Progenitor cell of endocrine pancreas (in vitro differentiated cells): ENCODE results near the gene RAB44. TPM values are rescaled to one million over a fixed set of nuclear protein-coding genes. Genes with fewer than 3 reads are reported as not detected.
"Not testable (repeated sequence)": the region's sequence is repeated elsewhere in the genome, so short reads cannot be mapped to it uniquely, and the experiment has no call there.

ENCODE experiments used
- DNase-seq: peaks from one replicate; pipeline ENCODE4 v3.0.0; 2021; ENCODE audit warnings: low spot score; ENCODE audit not compliant: unreplicated experiment
- H3K27ac Mint-ChIP-seq: 2 replicates; pipeline ENCODE4 v1.8.0; 2021; ENCODE audit warnings: mild to moderate bottlenecking, moderate library complexity, mixed read lengths
- H3K27me3 Mint-ChIP-seq: 2 replicates; pipeline ENCODE4 v1.8.0; 2021; ENCODE audit warnings: mixed read lengths
- H3K36me3 Mint-ChIP-seq: 2 replicates; pipeline ENCODE4 v1.8.0; 2022; ENCODE audit warnings: mixed read lengths; ENCODE audit not compliant: insufficient read depth
- H3K4me1 Mint-ChIP-seq: 2 replicates; pipeline ENCODE4 v1.8.0; 2021; ENCODE audit warnings: low read depth, mixed read lengths
- H3K4me3 Mint-ChIP-seq: 2 replicates; pipeline ENCODE4 v1.8.0; 2021; ENCODE audit warnings: low read depth, mild to moderate bottlenecking, moderate library complexity, mixed read lengths
- H3K9me3 Mint-ChIP-seq: 2 replicates; pipeline ENCODE4 v1.8.0; 2021; ENCODE audit warnings: low read depth, mixed read lengths
- total RNA-seq: library from RNA; stranded (reverse); gene quantifications from 2 replicates; pipeline ENCODE4 v1.2.1, GENCODE V29; 2021
- TF ChIP-seq, protein P1 (sequence below): fragments of 200-600 bp; sonication (generic); IDR thresholded peaks from one replicate; pipeline ENCODE4 v1.5.0; 2021; ENCODE audit warnings: antibody characterized with exemption, mild to moderate bottlenecking; ENCODE audit not compliant: unreplicated experiment

Gene RAB44
- total RNA-seq, 1 donor from 2014 or later = not detected

DNA sequence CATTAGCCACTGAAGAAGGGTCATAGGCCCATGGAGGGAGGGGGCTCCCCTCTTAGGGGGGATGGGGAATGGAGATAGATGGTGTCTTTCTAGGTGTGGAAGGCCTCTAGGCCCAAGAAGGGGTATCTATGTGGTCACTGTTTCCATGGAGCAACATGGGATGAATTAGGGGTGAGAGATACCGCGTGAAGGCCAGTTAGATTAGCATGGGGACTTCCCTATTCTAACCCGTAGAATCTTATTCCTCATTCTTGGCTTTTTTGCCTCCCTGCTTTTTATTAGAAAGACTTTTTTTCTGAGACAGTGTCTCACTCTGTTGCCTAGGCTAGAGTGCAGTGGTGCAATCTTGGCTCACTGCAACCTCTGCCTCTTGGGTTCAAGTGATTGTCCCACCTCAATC is 3.2 kb downstream of the RAB44 start:
- H3K36me3 Mint-ChIP-seq = no peaks in the 10 kb centered on the region

DNA sequence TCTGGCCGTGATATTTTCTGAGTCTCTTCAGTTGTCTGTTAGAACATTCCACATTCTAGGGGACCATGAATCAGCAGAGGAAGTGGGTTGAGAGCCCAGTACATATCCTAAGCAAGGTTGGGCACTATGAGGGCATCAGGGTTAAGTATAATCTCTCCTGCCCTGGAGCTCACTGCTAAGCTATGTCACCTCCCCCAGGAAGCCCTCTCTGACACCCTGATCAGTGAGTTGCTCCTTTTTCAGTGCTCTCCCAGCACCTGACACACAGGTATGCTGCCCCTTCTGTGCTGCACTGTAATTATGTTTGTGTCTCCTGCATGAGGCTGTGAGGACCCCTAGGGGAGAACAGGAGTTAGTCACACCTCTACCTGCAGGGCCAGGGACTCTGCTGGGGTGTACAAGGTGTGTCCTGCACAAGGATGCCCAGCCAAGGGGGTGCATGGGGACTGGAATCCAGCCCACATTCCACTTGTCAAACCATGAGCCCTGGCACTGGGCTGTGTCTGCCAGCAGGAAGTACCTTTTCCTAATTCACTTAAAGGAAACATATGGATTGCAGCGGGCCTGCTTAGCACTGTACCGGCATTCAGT is 3.9 kb downstream of the RAB44 start:
- no peaks in the 10 kb centered on the region for H3K4me1 Mint-ChIP-seq
- H3K27me3 Mint-ChIP-seq = peaks cover 33% of the 10 kb centered on the region
- H3K36me3 Mint-ChIP-seq = no peaks in the 10 kb centered on the region
- no peak overlapping the region for H3K4me3 Mint-ChIP-seq
- H3K27ac Mint-ChIP-seq = no peak overlapping the region
- DNase-seq = no peak
- H3K9me3 Mint-ChIP-seq = peaks cover 3% of the 10 kb centered on the region
- TF ChIP-seq, protein P1, sequence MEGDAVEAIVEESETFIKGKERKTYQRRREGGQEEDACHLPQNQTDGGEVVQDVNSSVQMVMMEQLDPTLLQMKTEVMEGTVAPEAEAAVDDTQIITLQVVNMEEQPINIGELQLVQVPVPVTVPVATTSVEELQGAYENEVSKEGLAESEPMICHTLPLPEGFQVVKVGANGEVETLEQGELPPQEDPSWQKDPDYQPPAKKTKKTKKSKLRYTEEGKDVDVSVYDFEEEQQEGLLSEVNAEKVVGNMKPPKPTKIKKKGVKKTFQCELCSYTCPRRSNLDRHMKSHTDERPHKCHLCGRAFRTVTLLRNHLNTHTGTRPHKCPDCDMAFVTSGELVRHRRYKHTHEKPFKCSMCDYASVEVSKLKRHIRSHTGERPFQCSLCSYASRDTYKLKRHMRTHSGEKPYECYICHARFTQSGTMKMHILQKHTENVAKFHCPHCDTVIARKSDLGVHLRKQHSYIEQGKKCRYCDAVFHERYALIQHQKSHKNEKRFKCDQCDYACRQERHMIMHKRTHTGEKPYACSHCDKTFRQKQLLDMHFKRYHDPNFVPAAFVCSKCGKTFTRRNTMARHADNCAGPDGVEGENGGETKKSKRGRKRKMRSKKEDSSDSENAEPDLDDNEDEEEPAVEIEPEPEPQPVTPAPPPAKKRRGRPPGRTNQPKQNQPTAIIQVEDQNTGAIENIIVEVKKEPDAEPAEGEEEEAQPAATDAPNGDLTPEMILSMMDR = peak; percentile 53

More for the DNA sequence above, 3.2 kb downstream of the RAB44 start:
- H3K4me3 Mint-ChIP-seq = no peak overlapping the region
- no peaks in the 10 kb centered on the region for H3K4me1 Mint-ChIP-seq
- TF ChIP-seq, protein P1 = no peak
- H3K27ac Mint-ChIP-seq = no peak overlapping the region
- DNase-seq = no peak
- peaks cover 3% of the 10 kb centered on the region for H3K9me3 Mint-ChIP-seq
- H3K27me3 Mint-ChIP-seq = peaks cover 33% of the 10 kb centered on the region

DNA sequence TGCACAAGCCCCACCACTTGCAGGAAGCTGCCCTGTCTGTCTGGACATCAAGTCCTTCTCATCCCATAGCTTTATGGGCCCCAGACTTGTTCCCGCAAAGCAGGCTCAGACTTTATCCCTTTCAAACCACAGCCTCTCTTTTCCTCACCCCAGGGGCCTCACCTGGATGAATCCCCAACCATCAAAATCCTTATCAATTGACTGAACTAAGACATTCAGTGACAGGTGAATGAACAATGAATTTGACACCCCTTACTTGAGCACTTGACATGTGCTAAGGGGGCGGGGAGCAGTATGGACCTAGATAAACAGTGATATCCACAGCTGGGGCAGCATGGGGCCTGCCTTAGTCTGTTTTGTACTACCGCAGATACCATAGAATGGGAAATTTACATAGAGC is 5.0 kb downstream of the RAB44 start:
- no peaks in the 10 kb centered on the region for H3K36me3 Mint-ChIP-seq
- no peak overlapping the region for H3K27ac Mint-ChIP-seq

DNA sequence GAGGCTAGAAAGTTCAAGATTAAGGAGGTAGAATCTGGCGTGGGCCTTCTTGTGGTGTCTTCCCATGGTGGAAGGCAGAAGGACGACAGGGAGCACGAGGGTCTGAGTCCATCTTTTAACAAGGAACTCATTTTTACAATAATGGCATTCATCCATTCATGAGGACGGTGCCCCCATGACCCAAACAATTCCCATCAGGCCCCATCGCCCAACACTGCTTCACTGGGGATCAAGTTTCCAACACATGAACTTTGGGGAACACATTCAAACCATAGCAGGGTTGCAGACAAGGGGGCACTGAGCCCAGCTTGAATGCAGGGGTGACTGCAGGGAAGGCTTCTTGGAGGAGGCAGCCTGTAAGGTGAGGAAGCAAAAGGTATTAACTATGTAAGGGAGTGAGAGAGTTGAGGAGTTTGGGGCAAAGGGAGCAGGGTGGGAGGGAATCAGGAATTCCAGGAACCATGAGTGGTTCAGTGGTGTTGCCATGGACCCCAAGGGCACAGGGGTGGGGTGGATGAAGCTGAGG is 5.5 kb downstream of the RAB44 start:
- DNase-seq = no peak
- Mint-ChIP-seq H3K36me3 (no peaks in the 10 kb centered on the region), H3K4me1 (no peaks in the 10 kb centered on the region), H3K4me3 (no peak overlapping the region), H3K27ac (peak overlapping the region; percentile 71), H3K27me3 (peaks cover 26% of the 10 kb centered on the region), H3K9me3 (no peaks in the 10 kb centered on the region)
- TF ChIP-seq, protein P1 = no peak

More for the DNA sequence above, 5.0 kb downstream of the RAB44 start:
- Mint-ChIP-seq H3K4me3 (no peak overlapping the region), H3K9me3 (no peaks in the 10 kb centered on the region), H3K27me3 (peaks cover 26% of the 10 kb centered on the region), H3K4me1 (no peaks in the 10 kb centered on the region)
- DNase-seq = no peak
- TF ChIP-seq, protein P1 = no peak

DNA sequence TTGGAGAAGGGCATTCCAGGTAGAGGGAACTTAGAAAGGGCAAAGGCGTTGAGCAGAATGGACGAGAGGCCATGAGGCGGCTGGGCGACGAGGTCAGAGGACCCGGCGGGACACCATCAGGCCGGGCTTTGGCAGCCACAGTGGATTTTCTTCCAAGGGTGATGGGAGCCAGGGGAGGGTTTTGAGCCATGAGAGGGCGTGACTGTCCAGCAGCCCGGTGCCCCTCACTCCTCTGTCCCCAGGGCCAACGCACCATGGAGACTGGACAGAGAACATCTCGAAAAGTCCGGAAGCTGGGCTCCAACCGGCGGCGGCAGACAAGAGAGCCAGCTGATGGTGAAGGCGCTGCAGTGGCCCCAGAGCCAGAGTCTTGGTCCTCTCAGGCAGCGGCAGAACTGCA is 6.4 kb downstream of the RAB44 start:
- no peak overlapping the region for H3K27ac Mint-ChIP-seq
- TF ChIP-seq, protein P1 = no peak
- H3K9me3 Mint-ChIP-seq = no peaks in the 10 kb centered on the region
- no peak overlapping the region for H3K4me3 Mint-ChIP-seq
- no peaks in the 10 kb centered on the region for H3K4me1 Mint-ChIP-seq
- H3K36me3 Mint-ChIP-seq = no peaks in the 10 kb centered on the region
- DNase-seq = no peak
- H3K27me3 Mint-ChIP-seq = peaks cover 19% of the 10 kb centered on the region

DNA sequence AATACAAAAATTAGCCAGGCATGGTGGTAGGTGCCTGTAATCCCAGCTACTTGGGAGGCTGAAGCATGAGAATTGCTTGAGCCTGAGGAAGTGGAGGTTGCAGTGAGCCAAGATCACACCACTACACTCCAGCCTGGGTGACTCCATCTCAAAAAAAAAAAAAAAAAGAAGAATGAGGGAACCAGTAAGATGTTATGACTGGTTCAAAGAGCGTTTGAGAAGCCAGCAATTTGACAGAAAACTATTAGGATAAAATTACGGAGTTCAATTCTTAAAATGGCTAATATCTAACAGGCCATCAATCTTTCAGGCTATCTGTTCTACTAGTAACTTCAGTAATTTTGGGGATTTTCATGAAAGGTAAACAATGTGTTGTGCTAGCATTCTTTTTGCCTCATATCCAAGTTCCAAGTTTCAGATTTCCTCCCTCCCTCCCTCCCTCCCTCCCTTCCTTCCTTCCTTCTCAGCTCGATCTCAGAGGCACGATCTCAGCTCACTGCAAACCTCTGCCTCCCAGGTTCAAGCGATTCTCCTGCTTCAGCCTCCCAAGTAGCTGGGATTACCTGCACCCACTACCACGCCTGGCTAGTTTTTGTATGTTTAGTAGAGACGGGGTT is 7.4 kb downstream of the RAB44 start:
- H3K27me3 Mint-ChIP-seq = peaks cover 15% of the 10 kb centered on the region
- not testable (repeated sequence) for DNase-seq, H3K9me3 Mint-ChIP-seq, H3K27ac Mint-ChIP-seq, H3K36me3 Mint-ChIP-seq, H3K4me3 Mint-ChIP-seq, H3K4me1 Mint-ChIP-seq
